WERI-Rb-1 (cell line): ENCODE results near the gene CELA2B.

ENCODE experiments used
- DNase-seq: peaks from one replicate; pipeline ENCODE4 v3.0.0-alpha.2; 2020
- H3K27ac ChIP-seq: fragments of 250-450 bp; sonication (Bioruptor Pico); 2 replicates; pipeline ENCODE4 v1.5.1; 2020; ENCODE audit warnings: mild to moderate bottlenecking, moderate library complexity
- H3K27me3 ChIP-seq: fragments of 250-450 bp; sonication (Bioruptor Pico); 2 replicates; pipeline ENCODE4 v1.5.1; 2021; ENCODE audit warnings: mild to moderate bottlenecking, low read depth, moderate library complexity; ENCODE audit not compliant: insufficient read depth, severe bottlenecking
- H3K36me3 ChIP-seq: fragments of 250-450 bp; sonication (Bioruptor Pico); 2 replicates; pipeline ENCODE4 v1.5.1; 2020; ENCODE audit warnings: mild to moderate bottlenecking, moderate library complexity
- H3K4me3 ChIP-seq: 2 replicates; pipeline ENCODE4 v1.5.1; 2011; ENCODE audit warnings: low read depth, mild to moderate bottlenecking, control low read depth, low read length
- H3K9me3 ChIP-seq: fragments of 250-450 bp; sonication (Bioruptor Pico); 2 replicates; pipeline ENCODE4 v1.5.1; 2021; ENCODE audit warnings: mild to moderate bottlenecking, moderate library complexity; ENCODE audit not compliant: severe bottlenecking
- TF ChIP-seq, protein P1 (sequence below): IDR thresholded peaks from 2 replicates; pipeline ENCODE4 v1.5.1; 2011; ENCODE audit warnings: low read depth, mild to moderate bottlenecking, control low read depth, inconsistent platforms, low read length

The CELA2B gene

DNA sequence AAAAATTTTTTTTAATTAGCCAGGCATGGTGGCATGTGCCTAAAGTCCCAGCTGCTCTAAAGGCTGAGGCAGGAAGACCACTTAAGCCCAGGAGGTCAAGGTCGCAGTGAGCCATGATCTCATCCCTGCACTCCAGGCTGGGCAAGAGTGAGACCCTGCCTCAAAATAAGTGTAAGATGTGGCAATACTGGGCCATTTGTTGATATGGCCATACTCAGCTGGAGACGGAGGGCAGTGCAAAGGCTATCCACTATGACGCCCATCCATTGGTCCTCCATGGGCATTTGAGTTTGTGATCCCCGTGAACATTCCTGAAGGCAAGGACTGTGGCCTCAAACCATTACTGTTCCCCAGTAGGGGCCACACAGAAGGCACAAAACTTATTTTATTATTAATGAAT, 46.6 kb downstream of the CELA2B start:
- DNase-seq: no peak
- H3K27me3 ChIP-seq: no peaks in the 10 kb centered on the region
- TF ChIP-seq, protein P1, sequence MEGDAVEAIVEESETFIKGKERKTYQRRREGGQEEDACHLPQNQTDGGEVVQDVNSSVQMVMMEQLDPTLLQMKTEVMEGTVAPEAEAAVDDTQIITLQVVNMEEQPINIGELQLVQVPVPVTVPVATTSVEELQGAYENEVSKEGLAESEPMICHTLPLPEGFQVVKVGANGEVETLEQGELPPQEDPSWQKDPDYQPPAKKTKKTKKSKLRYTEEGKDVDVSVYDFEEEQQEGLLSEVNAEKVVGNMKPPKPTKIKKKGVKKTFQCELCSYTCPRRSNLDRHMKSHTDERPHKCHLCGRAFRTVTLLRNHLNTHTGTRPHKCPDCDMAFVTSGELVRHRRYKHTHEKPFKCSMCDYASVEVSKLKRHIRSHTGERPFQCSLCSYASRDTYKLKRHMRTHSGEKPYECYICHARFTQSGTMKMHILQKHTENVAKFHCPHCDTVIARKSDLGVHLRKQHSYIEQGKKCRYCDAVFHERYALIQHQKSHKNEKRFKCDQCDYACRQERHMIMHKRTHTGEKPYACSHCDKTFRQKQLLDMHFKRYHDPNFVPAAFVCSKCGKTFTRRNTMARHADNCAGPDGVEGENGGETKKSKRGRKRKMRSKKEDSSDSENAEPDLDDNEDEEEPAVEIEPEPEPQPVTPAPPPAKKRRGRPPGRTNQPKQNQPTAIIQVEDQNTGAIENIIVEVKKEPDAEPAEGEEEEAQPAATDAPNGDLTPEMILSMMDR: no peak
- H3K4me3 ChIP-seq: no peak overlapping the region
- H3K27ac ChIP-seq: no peak overlapping the region
- H3K9me3 ChIP-seq: no peaks in the 10 kb centered on the region
- 0 out of 2 replicates have a peak, but pooled peaks cover 2% of the 10 kb centered on the region for H3K36me3 ChIP-seq

DNA sequence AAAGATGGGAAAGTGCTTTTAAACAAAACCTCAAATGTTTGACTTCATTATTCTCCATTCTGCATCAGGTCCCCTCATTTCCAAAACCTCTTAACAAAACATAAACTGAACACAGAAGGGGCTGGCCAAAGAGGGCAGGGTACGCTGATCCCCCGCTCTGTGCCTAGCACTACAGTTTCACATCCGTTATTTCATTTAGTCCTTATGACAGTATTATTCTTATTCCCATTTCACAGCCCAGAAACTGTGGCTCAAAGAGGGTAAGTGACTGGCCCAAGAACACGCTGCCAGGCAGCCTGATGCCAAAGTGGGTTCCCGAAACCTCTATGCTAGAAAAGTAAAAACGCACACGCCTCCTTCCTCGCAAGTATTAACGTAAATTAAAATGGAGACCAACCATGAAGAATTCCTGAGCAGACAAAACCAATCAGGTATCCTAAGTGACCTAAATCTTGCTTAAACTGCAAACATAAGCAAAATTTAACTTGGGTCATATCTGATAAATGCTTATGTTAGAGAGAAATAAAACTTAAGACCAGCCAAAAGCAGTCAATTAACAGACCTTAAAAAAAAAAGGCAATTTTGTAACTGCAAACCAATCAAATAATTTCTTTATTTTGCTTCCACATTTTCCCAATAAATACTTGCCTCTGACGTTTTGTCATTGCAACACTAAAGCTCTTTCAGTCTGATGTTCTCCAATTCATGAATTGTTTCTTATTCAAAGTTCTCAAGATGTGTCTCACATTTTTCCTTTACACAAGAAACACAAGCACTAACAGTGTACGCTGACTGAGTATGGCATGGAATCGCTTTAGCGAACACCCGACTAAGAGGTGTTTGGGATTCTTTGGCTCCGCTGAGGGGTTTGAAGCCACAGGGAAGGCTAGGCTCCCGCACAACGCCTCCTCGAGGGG, 47.5 kb downstream of the CELA2B start:
- Histone ChIP-seq H3K9me3 (no peaks in the 10 kb centered on the region), H3K27ac (peak overlapping the region; percentile 85), H3K27me3 (no peaks in the 10 kb centered on the region), H3K4me3 (peak overlapping the region; percentile 70), H3K36me3 (0 out of 2 replicates have a peak, but pooled peaks cover 2% of the 10 kb centered on the region)
- TF ChIP-seq, protein P1: no peak
- no peak for DNase-seq

DNA sequence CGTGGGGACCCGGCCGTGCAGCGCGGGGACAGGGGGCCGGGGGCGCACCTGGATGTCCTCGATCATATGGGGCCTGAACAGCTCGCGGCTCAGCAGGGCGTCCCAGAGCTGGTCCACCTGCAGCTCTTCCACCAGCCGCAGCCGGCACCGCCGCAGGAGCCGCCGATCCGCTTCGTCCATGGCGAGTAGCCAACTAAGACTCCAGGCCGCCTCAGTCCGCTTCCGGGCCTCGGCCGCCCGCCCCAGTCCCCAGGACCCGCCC, 48.0 kb downstream of the CELA2B start, which contains the start of gene CASP9:
Gene CASP9 (minus strand): TSS at position 195 of the 262 bp plus-strand sequence. CDS start 15 bp downstream, at position 180.
- Histone ChIP-seq H3K36me3 (peaks cover 3% of the 10 kb centered on the region; the same call in 1 of the 2 replicates), H3K27ac (peak within 1 kb of the TSS; percentile 97), H3K27me3 (no peaks in the 10 kb centered on the region), H3K4me3 (peak within 1 kb of the TSS; percentile 93), H3K9me3 (no peaks in the 10 kb centered on the region)
- TF ChIP-seq, protein P1: no peak
- no peak for DNase-seq

DNA sequence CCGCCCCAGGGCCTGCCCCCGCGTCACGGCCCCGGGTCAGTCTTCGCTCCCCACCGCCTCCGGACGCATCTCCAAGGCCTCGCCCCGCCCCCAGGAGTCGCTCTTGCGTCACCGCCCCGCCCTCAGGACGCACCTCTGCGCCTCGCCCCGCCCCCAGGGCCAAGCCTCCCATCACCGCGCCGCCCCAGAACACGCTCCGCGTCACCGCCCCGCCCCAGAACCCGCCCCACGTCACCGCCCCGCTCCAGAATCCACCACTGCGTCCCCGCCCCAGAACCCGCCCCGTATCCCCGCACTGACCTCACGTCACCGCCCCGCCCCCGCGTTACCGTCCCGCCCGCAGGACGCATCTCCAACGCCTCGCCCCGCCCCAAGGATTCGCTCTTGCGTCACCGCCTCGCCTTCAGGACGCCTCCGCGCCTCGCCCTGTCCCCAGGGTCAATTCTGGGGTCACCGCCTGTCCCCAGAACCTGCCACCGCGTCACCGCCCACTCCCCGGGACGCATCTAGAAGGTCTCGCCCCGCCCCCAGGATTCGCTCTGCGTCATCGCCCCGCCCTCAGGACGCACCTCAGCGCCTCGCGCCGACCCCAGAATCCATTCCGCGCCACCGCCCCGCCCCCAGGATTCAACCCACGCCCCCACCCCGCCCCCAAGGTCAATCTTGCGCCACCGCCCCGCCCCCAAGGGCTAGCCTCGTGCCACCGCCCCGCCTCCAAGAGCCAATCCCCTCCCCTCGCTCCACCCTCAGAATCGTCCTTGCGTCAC, 48.6 kb downstream of the CELA2B start:
- Histone ChIP-seq H3K4me3 (peak overlapping the region; percentile 70), H3K9me3 (no peaks in the 10 kb centered on the region), H3K27me3 (no peaks in the 10 kb centered on the region), H3K36me3 (peaks cover 7% of the 10 kb centered on the region; the same call in 1 of the 2 replicates), H3K27ac (peak overlapping the region; percentile 97)
- TF ChIP-seq, protein P1: no peak
- DNase-seq: peak; percentile 99

DNA sequence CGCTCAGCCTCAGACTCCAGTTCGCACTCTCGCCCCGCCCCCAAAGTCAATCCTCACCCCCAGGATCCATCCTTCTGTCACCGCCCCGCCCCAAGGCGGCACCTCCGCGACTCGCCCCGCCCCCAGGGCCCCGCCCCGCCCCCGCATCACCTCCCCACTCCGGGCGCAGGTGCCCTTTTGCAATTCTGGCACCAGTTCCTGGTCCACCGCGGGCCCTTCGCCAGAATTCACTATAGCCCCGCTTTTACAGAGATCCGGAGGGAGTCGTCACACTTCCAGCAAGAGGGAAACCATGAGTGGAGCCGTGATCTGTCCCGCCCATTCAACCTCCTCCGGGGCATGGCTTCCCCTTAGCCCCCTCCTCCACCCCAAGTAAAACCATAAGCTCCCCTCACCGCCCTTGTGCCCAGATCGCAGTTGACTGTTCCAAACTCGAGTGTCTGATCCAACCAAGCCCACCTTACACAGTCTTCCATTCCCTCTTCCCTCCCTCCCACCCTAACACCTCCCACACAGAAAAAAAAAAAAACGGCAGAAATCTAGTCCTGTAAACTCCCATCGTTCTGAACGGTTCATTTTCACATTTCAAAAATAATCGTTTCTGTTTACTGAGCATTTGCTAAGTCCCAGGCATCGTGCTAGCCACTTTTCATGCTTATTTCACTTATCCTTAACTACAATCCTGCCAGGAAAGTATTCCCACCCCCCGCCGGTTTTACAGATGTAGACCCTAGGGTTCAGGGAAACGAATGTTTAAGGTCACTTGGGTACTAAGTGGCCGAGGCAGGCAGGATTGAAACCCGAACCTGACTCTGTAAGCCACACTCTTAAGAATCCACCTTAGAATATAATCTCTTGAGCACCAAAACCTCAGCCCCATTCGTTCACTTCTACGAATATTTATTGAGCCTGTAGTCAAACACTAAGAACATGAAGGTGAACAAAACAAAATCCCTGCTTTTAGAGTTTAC, 49.4 kb downstream of the CELA2B start:
- H3K36me3 ChIP-seq: peaks cover 9% of the 10 kb centered on the region; the same call in 1 of the 2 replicates
- no peaks in the 10 kb centered on the region for H3K27me3 ChIP-seq
- TF ChIP-seq, protein P1: no peak
- peak overlapping the region; percentile 93 for H3K4me3 ChIP-seq
- peak overlapping the region; percentile 52 for H3K27ac ChIP-seq
- H3K9me3 ChIP-seq: no peaks in the 10 kb centered on the region
- peak; percentile 25 for DNase-seq
